Subcutaneous adipose tissue (tissue), 4 donors: ENCODE data around the gene EFNA4. TPM values are rescaled to one million over a fixed set of nuclear protein-coding genes. Genes with fewer than 3 reads are reported as not detected.

Experiments
- total RNA-seq, 4 donors: library from RNA; depleted of rRNA; stranded (reverse); fragments of >200 nt; gene quantifications; one replicate each; pipeline ENCODE4 v1.1.0, GENCODE V29; 2016
- TF ChIP-seq, protein P1 (sequence below): fragments of 450-650 bp; IDR thresholded peaks from one replicate; pipeline ENCODE4 v1.5.1; 2016; ENCODE audit warnings: low read depth, mild to moderate bottlenecking, control low read depth, antibody characterized with exemption, moderate library complexity

EFNA4 gene
- total RNA-seq, 4 donors from 2014 or later: 2.8 to 5.3 (median 3.7) TPM

DNA sequence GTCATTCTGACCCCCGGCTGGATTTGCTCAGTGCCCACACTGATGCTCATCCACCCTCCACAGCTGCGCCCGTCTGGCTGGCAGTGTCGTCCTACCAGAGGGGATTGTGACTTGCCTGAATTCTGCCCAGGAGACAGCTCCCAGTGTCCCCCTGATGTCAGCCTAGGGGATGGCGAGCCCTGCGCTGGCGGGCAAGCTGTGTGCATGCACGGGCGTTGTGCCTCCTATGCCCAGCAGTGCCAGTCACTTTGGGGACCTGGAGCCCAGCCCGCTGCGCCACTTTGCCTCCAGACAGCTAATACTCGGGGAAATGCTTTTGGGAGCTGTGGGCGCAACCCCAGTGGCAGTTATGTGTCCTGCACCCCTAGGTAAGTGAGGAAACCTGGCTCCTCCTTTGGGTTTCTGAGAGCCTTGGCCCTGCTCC lies 5.7 kb upstream of the EFNA4 start:
- TF ChIP-seq, protein P1, sequence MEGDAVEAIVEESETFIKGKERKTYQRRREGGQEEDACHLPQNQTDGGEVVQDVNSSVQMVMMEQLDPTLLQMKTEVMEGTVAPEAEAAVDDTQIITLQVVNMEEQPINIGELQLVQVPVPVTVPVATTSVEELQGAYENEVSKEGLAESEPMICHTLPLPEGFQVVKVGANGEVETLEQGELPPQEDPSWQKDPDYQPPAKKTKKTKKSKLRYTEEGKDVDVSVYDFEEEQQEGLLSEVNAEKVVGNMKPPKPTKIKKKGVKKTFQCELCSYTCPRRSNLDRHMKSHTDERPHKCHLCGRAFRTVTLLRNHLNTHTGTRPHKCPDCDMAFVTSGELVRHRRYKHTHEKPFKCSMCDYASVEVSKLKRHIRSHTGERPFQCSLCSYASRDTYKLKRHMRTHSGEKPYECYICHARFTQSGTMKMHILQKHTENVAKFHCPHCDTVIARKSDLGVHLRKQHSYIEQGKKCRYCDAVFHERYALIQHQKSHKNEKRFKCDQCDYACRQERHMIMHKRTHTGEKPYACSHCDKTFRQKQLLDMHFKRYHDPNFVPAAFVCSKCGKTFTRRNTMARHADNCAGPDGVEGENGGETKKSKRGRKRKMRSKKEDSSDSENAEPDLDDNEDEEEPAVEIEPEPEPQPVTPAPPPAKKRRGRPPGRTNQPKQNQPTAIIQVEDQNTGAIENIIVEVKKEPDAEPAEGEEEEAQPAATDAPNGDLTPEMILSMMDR: no peak

GRCh38 chr1:155060736-155061135 lies 2.8 kb upstream of the EFNA4 start:
- TF ChIP-seq, protein P1: no peak

- TF ChIP-seq, protein P1: no peak
Measured at GRCh38 chr1:155061381-155062150, 2.0 kb upstream of the EFNA4 start.

DNA sequence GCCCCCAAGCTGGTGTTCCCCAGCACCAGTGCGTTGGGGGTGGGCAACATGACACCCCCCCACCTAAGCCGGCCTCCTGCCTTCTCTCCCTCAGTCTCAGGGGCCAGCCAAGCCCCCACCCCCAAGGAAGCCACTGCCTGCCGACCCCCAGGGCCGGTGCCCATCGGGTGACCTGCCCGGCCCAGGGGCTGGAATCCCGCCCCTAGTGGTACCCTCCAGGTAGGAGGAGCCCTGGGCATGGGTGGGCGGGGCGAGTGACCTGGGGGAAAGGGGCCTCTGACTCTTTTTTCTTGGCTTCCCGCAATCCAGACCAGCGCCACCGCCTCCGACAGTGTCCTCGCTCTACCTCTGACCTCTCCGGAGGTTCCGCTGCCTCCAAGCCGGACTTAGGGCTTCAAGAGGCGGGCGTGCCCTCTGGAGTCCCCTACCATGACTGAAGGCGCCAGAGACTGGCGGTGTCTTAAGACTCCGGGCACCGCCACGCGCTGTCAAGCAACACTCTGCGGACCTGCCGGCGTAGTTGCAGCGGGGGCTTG lies 1.3 kb upstream of the EFNA4 start:
- TF ChIP-seq, protein P1: no peak

- TF ChIP-seq, protein P1: no peak
Measured at GRCh38 chr1:155062702-155063411, 683 bp upstream of the EFNA4 start.

DNA sequence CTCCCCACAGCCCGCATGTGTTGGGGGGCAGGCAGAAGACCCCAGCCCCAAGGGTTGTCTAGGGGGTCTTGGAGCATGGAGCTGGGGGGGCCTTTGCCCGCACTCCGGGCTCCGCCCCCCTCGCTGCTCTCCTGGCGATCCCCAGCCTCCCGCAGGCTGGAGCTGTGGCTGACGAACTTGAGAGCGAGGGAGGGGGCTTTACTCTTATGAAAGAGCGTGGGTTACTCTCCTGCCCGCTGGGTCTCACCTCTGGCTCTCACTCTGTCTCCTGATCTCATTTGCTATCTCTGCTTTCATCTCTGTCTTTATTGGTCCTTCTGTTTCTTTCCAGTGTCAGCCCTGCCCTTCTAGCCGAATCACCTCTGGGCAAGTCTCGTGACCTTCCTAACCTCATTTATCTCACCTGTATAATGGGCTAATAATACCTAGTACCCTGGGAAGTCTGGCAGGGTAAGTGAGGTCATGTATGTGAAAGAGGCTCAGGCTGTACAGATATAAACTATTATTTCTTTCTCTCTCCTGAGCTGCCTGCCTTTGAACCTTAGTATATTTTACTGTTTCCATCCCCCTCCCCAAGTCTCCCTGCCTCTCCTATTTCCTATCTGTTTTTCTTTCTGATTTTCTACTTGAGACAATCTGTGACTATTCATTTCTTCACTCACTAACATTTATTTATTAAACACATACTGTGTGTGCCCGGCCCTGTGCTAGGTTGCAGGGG lies 731 bp downstream of the EFNA4 start:
- TF ChIP-seq, protein P1: no peak
